HFF-Myc (cell line): ENCODE measurements around the gene MGST2.

Experiments
- DNase-seq: peaks from one replicate; pipeline ENCODE4 v3.0.0-alpha.2; 2011; ENCODE audit warnings: low read depth; ENCODE audit errors: extremely low read depth
- H3K4me3 ChIP-seq: replicated peaks from 2 replicates; pipeline ENCODE4 v1.5.1; 2011; ENCODE audit warnings: low read depth, mild to moderate bottlenecking, control low read depth, low read length
- TF ChIP-seq, protein P1 (sequence below): IDR thresholded peaks from 2 replicates; pipeline ENCODE4 v1.5.1; 2012; ENCODE audit warnings: mild to moderate bottlenecking, low read depth, low read length, control low read depth; ENCODE audit errors: missing control alignments

Gene MGST2

DNA sequence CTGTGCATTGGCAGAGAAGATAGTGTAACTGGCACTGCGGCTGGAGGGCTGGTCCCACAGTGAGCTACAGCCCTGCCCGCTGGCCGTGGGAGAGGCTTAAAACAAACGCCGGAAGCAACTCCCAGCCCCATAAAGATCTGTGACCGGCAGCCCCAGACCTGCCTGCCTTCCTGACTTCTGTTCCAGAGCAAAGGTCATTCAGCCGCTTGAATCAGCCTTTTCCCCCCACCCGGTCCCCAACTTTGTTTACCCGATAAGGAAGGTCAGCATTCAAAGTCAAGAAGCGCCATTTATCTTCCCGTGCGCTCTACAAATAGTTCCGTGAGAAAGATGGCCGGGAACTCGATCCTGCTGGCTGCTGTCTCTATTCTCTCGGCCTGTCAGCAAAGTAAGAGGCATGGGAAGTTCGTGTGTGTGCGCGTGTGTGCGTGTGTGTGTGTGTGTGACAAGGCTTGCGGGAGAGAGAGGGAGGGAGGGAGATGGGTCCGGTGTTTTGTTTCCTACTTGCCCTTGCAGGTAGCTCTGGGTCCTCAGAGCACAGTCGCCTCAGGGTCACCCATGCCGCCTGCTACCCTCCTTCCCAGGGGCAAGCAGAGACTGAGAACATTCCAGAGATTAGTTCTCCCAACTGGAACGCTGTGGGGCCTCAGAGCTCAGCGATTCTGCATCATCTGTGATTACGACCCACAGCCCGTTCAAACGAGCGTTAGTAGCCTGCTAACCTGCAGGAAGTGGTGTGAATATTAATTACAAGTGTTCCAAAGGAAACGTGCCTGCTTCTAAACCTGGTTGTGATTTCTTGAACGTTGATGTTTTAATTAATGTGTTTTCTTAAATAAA lies at the start of gene MGST2:
Gene MGST2, plus strand, starts transcription at position 130 of the 840 bp plus-strand sequence. Its CDS starts 201 bp downstream, at position 331.
- no peak for DNase-seq
- TF ChIP-seq, protein P1, sequence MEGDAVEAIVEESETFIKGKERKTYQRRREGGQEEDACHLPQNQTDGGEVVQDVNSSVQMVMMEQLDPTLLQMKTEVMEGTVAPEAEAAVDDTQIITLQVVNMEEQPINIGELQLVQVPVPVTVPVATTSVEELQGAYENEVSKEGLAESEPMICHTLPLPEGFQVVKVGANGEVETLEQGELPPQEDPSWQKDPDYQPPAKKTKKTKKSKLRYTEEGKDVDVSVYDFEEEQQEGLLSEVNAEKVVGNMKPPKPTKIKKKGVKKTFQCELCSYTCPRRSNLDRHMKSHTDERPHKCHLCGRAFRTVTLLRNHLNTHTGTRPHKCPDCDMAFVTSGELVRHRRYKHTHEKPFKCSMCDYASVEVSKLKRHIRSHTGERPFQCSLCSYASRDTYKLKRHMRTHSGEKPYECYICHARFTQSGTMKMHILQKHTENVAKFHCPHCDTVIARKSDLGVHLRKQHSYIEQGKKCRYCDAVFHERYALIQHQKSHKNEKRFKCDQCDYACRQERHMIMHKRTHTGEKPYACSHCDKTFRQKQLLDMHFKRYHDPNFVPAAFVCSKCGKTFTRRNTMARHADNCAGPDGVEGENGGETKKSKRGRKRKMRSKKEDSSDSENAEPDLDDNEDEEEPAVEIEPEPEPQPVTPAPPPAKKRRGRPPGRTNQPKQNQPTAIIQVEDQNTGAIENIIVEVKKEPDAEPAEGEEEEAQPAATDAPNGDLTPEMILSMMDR, result no peak
- peak within 1 kb of the TSS; percentile 53 for H3K4me3 ChIP-seq

DNA sequence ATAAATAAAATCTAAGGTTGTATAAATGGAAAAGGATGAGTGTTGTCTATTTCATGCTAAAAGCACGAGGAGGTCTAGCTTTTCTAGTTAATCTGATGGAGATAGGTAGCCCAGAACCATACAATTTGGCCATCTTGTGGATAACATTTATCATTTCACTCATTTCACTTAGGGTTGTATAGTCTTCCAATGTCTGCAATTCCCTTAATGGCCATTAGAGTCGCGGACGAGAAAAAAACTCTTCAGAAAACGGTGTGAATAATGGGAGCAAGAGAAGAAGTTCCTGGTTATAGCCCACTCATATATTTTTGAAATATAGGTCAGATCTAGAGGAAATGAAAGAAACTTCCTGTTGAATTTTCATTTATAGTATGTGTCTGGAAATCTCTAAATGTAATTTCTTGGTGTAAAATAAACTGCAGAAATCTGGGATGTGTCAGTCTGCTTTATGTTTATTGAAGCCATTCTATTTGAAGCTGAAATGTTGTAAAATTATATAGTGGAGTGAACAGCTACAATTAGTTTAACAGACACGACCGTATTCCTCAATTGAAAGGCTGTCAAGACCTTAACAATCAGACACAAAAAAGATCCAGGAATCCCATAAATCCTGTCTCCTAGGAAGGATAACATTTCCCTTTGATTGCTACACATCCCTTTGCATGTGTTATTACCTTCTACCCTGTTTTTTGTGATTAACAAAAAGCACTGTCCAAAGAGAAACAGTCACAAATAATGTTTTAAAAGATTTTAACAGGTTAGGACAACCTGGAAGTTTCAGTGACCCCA lies 47.7 kb upstream of the MGST2 start:
- TF ChIP-seq, protein P1, result no peak
- H3K4me3 ChIP-seq, result no peak overlapping the region
- no peak for DNase-seq

DNA sequence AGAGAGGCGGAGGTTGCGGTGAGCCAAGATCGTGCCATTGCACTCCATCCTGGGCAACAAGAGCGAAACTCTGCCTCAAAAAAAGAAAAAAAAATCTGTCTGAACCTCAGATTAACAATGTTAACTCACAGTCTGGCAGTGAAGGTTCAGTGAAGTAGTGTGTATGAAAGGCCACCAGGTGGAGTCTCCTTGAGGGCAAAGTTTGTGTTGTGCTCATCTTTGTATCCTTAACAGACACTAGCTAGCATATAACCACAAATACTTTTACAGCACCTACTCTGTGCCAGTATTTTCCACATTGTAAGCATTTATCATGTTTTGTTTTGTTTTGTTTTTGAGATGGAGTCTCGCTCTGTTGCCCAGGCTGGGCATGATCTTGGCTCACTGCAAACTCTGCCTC lies 46.0 kb upstream of the MGST2 start:
- TF ChIP-seq, protein P1, result peak; percentile 52
- no peak for DNase-seq
- H3K4me3 ChIP-seq, result no peak overlapping the region

DNA sequence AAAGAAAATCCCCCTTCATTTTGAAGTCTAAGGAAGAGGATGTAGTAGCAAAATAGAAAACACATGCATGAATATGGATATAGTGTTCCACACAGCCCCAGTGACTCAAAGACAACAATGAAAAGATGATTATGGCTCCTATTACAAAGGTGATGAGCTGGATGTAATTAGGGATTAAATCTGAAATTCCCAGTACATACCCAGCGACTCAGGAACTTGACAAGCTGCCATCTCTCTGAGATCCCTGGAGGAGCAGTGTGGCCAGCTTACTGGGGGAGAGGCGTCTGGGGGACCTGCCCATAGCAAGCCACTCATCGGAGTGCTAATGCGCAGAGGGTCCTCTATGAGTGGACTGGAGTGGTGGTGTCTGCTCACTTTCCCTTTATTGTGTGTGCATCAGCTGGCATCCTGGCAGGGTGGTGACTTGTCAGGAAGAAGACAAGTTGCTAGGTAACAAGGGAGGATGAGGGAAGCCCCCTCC lies 42.7 kb upstream of the MGST2 start:
- no peak for DNase-seq
- TF ChIP-seq, protein P1, result no peak

DNA sequence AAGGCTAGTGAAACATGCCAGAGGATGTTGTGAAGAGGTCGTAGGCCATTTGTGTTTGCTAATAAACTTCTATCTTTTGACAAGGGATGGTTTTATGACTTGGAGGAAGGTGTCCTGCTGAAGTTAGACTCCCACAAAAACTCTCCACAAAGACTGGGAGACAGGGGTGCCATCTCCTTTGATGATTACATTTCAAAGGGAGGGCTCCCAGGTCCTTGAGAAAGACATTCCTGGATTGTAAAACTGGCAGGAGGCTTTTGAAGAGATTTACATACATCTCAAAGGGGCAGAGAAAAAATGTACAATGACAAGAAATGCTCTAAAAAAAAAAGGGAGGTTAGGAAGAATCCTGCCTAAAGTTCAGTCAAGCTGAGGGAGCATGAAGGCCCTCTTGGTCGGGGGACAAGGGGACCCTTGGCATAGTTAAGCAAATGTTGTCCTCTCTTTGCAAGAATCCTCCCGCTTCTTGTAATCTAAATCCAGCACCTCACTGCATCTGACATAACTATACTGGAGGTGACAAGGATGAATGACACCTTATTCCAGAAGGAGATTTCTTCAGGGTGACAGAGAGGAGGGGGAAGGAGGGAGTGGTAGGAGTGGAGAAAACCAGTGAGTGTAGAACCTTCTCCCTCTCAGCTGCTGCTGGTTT lies 41.1 kb upstream of the MGST2 start:
- H3K4me3 ChIP-seq, result no peak overlapping the region
- DNase-seq, result no peak
- TF ChIP-seq, protein P1, result no peak

More for the DNA sequence above, 42.7 kb upstream of the MGST2 start:
- H3K4me3 ChIP-seq, result no peak overlapping the region

DNA sequence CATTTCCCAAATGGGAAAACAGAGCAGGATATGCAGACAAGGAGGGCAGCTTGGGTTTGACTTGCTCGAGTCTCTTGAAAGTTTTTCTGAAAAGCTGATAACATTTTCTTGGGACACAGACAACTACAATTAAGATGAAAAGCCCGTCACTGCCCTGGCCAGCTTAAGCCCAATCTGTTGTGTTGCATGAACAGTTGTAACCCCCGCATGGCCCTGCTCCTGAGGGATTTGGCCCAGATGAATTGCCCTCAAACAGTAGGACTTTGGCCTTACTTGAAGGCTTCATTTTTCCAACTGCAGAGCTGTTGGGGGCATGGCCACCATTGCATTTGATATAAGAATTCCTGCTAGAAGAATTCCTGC lies 40.5 kb upstream of the MGST2 start:
- no peak overlapping the region for H3K4me3 ChIP-seq
- no peak for DNase-seq
- TF ChIP-seq, protein P1, result no peak
